Measurements from ENCODE around the gene SOX13.
"Not testable (repeated sequence)": the region's sequence is repeated elsewhere in the genome, so short reads cannot be mapped to it uniquely, and the experiment has no call there.

Gene SOX13

GRCh38 chr1:204072931-204073836, at the start of gene SOX13:
TSS of gene SOX13 (plus strand) at chr1:204073115. CDS start at chr1:204112916, 39,801 bp downstream.
- no peak for DNase-seq (ENCODE audit: low read depth in 3 of 3)

- DNase-seq (ENCODE audit: low read depth in 3 of 3): no peak
Measured at GRCh38 chr1:204025917-204026707, 46.8 kb upstream of the SOX13 start.

DNA sequence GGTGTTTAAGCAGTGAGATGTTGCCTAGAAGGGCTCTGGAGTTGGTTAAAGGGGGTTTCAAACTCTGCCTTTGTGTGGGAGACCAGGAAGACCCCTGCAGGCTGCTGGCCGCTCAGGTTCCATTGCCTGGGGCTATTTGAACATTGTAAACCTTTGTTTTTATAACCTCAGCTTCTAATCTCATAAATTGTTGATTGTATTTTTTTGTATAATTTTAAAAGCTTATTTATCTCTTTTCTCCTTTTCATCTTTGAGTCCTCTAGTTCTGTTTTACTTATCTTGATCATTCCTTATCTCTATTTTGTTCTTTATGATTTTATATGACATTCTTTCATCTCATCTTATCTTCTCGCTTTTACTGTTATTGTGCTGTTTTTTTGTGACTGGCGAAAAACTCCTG, 45.5 kb upstream of the SOX13 start:
- no peak for DNase-seq (ENCODE audit: low read depth in 3 of 3)

GRCh38 chr1:204029016-204029415, 43.9 kb upstream of the SOX13 start:
- DNase-seq (ENCODE audit: low read depth in 3 of 3): no peak

DNA sequence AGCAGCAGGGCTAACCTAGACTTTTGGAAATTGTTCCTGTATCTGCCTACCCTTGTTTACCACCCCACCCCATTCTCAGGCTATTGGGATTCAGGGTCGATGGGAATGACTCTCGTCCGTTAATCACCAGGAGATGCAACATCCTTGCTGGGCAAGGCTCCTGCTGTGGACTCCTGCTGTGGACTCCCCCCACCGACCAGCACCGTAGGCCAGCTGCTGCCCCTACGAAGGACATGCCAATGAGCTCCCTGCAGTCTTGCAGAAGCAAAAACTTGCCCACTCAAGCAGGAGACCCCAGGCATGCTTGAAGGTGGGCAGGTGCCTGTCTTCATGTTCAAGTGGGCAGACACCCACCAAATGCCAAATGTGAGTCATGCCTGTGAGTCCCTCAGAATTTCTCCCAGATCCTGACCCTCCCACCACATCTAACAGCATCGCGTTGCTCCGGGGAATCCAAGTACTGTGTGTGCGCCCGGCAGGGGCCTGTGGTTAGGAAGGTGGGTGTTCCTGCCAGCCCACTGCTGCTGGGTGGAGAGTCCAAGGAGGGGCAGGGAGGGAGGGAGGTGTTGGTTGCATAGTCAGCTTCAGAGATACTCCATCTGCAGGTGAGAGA, 41.7 kb upstream of the SOX13 start:
- no peak for DNase-seq (ENCODE audit: low read depth in 3 of 3)

DNA sequence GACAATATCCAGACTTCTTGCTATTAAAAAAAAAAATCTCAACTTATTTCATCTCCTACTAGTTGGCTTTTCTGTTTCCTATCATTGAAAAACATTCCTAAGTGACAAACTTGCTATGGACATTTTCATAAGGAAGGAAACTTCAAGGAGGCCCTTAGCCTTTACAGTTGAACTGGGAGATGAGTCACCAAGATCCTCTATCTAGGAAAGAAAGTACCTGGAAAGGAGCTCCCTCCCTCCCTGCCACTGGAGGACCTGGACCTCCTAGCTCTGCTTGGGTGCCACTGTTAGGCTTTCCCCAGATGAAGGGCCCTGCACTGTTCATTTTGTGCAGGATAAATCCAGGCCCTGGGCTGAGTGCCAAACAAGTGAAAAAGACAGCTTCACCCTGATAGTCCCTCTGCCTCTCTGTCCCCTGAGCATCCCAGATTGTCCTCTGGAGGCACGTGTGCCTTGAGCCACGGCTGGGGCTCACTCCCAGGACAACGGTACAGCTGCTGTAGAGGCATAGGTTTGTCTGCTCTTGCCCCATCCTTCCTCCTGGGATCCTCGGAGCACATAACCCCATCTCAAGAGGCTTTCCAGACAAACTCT, 40.2 kb upstream of the SOX13 start:
- DNase-seq (ENCODE audit: low read depth in 3 of 3): no peak

DNA sequence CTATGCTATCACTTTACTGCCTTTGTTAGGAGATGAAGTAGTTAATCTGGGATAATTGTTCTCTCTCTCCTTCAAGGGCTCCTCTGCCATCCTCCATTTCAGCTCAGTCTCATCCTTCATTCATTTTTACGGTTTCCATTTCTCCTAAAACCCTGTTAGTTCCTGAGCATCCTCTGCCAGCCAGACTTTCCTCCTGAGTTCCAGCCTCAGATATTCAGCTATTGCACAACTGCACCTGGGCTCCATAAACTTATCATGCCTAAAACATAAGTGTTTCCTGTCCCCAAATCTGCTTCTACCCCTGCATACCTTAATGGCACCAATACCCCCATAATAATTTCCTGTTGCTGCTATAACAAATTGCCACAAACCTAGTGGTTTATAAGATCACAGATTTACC, 39.6 kb upstream of the SOX13 start:
- DNase-seq (ENCODE audit: low read depth in 3 of 3): no peak

- DNase-seq (ENCODE audit: low read depth in 3 of 3): no peak
Measured at GRCh38 chr1:204036882-204037655, 35.8 kb upstream of the SOX13 start.

GRCh38 chr1:204041232-204041767, 31.6 kb upstream of the SOX13 start:
- no peak for DNase-seq (ENCODE audit: low read depth in 3 of 3)

DNA sequence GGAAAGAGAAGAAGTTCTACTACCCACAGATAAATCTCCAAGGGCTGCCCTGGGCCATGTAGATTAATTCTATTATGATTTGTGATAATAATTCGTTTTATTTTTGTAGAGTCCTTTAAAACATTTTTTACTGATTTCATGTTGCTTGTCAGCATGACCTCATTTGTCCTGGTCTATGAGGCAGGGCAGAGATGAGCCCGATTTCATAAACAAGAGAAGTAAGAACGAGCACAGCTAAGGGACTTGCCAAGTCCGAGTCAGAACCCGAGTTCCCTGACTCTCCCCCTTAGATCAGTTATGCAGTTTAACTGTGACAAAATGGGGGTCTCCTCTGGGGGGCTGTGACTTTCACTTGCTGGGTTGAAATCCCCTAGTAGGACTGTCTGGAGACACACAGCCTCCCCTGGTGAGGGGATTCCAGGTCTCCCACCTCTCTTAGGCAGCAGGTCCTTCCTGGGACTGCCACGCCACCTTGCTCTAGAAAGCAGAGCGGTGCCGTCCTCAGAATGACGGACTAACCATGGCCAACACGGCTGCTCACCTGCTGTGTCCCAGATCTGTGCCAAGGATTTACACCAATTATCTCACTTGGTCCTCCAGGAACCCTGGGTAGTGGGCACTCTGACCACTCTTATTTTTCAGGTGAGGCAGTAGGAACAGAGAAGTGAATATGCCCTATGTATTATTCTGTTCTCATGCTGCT, 31.0 kb upstream of the SOX13 start:
- DNase-seq (ENCODE audit: low read depth in 3 of 3): no peak

- DNase-seq (ENCODE audit: low read depth in 3 of 3): no peak
Measured at GRCh38 chr1:204042516-204042915, 30.4 kb upstream of the SOX13 start.

DNA sequence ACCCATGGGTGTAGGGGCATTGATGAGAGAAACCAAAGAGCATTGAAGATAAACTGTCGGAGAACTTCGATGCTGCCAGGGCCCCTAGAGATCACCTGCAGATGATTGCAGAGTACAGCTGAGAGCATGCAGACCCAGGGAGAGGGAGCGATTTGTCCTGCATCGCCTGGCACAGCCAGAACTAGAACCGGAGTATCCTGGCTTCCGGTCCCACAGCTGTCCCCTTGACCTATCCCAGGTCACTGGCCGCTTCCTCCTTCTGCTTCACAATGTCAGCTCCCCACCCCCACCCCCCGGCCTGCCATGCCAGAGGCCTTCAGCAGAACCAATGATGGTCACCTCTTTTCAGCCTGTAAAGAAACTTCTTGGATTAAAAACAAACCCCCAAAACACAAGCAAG, 29.2 kb upstream of the SOX13 start:
- no peak for DNase-seq (ENCODE audit: low read depth in 3 of 3)

DNA sequence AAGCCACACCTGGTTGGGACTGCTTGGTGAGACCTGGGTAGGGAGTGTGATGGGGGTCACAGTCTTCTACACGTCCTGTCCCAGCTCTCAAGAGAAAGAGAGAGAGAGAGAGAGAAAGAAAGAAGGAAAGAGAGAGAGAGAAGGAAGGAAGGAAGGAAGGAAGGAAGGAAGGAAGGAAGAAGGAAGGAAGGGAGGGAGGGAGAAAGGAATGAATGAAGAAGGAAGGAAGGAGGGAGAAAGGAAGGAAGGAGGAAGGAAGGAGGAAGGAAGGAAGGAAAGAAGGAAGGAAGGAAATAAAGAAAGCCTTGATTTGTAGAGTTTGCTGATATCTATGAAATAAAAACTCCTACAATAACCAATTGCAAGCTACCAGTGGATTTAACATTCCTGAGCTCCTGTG, 28.5 kb upstream of the SOX13 start:
- DNase-seq (ENCODE audit: low read depth in 3 of 3): no peak

DNA sequence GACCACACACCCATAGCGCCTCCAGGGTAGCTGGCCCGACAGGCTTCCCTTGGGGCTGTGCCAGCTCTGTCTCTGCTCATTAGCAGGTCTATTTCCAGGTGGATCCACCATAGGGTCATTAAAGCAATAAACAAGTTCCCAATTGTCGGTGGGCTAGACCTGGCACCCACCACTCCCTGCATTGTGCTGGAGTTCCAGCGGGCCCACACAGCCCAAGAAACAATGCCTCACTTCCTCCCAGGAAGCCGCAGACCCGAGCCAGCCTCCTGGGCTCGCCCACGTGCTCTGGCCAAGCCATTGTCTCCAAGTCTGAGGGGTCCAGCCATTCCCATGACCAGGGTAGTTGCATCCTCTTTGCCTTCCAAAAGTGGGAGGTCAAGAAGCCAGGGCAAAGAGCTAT, 27.5 kb upstream of the SOX13 start:
- no peak for DNase-seq (ENCODE audit: low read depth in 3 of 3)

DNA sequence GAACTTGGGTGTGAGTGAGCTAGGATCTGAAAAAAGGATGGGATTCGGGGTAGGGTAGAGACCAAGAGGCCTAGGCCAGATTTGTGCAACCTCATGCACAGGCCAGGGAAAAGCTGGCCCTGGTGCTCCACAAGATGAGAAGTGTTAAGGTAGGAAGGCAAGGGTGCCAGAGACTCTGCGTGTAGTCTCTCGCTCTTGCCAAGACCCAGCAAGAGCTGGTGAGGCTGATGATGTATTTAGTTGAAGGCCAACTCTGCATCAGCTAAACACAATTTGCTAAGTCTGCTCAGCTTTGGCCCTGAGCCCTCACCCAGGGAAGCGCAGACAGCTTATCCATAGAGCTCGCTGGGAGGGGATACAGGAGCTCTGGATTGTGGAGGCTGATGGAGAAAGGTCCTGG, 26.6 kb upstream of the SOX13 start:
- no peak for DNase-seq (ENCODE audit: low read depth in 3 of 3)

- not testable (repeated sequence) for DNase-seq (ENCODE audit: low read depth in 3 of 3)
Measured at GRCh38 chr1:204048796-204049195, 24.1 kb upstream of the SOX13 start.

- DNase-seq (ENCODE audit: low read depth in 3 of 3): no peak
Measured at GRCh38 chr1:204051258-204051657, 21.7 kb upstream of the SOX13 start.

GRCh38 chr1:204051718-204052117, 21.2 kb upstream of the SOX13 start:
- DNase-seq (ENCODE audit: low read depth in 3 of 3): no peak

DNA sequence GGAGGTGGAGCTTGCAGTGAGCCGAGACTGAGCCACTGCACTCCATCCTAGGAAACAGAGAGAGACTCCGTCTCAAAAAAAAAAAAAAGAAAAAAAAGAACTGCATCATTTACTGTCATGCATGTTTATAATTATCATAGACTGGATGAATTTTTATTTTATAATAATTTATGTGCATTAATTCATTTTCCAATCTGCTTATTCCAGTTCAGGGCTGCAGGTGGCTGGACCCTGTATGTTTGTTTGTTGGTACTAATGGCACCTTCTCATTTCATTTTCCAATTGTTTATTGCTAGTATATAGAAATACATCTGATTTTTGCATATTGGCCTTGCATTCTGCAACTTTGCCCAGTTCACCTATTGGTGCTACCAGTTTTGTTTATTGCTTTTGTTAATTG, 19.0 kb upstream of the SOX13 start:
- DNase-seq (ENCODE audit: low read depth in 3 of 3): no peak

DNA sequence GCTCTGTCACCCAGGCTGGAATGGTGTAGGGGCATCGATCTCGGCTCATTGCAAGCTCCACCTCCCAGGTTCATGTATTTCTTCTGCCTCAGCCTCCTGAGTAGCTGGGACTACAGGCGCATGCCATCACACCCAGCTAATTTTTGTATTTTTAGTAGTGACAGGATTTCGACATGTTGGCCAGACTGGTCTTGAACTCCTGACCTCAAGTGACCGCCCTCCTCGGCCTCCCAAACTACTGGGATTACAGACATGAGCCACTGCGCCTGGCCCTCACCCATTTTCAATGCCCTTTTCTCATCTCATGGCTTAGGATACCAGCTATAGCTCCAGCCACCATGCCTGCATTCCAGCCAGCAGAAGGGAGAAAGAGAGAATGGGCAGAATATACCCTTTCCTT, 12.9 kb upstream of the SOX13 start:
- no peak for DNase-seq (ENCODE audit: low read depth in 3 of 3)

All from stimulated activated CD4-positive, alpha-beta T cell treated with anti-CD3 and anti-CD28 coated beads, TNF-alpha, amount 100 ng/mL, for 24 hours (primary cell).